WTC11 (cell line): ENCODE data around the gene ZCCHC24. TPM values are rescaled to one million over a fixed set of nuclear protein-coding genes. Genes with fewer than 3 reads are reported as not detected.

Experiments used
- ATAC-seq: fragments of 200-7000 bp; cut with Tn5 transposase; 2 replicates; pipeline ENCODE4 v1.10.0; 2021; ENCODE audit warnings: mild to moderate bottlenecking, moderate library complexity
- CTCF ChIA-PET: fragments of 300-600 bp; sonication (Branson Sonifier 250); formaldehyde crosslinking; loops from one replicate; lab custom pipeline; 2021; ENCODE audit warnings: antibody characterized with exemption; lab: Charles Lee
- POLR2A ChIA-PET: fragments of 350-600 bp; sonication (Branson Sonifier 250); formaldehyde crosslinking; loops from one replicate; lab custom pipeline; 2021; ENCODE audit warnings: antibody characterized with exemption; lab: Charles Lee
- DNase-seq: peaks from one replicate; pipeline ENCODE4 v3.0.0; 2021; ENCODE audit warnings: low spot score
- H3K27ac Mint-ChIP-seq: 2 replicates; pipeline ENCODE4 v1.8.0; 2021; ENCODE audit warnings: mixed read lengths
- H3K27me3 Mint-ChIP-seq: 2 replicates; pipeline ENCODE4 v1.8.0; 2021; ENCODE audit warnings: low read depth, mild to moderate bottlenecking, moderate library complexity, mixed read lengths
- H3K36me3 Mint-ChIP-seq: 2 replicates; pipeline ENCODE4 v1.8.0; 2021; ENCODE audit warnings: mixed read lengths
- H3K4me1 Mint-ChIP-seq: 2 replicates; pipeline ENCODE4 v1.8.0; 2022; ENCODE audit warnings: mixed read lengths
- H3K4me3 Mint-ChIP-seq: 2 replicates; pipeline ENCODE4 v1.8.0; 2021; ENCODE audit warnings: mild to moderate bottlenecking, moderate library complexity, mixed read lengths
- H3K9me3 Mint-ChIP-seq: 2 replicates; pipeline ENCODE4 v1.8.0; 2021; ENCODE audit warnings: mixed read lengths
- AR ChIP-seq: fragments of 250-450 bp; sonication (Bioruptor Pico); IDR thresholded peaks from 2 replicates; pipeline ENCODE4 v1.9.0; 2021; ENCODE audit warnings: mild to moderate bottlenecking
- CREB1 ChIP-seq: sonication (generic); formaldehyde crosslinking; IDR thresholded peaks from 2 replicates; pipeline ENCODE4 v1.8.0; 2023; ENCODE audit warnings: mild to moderate bottlenecking, missing genetic modification reagents
- CREM ChIP-seq: sonication (generic); formaldehyde crosslinking; IDR thresholded peaks from 2 replicates; pipeline ENCODE4 v1.8.1; 2022; ENCODE audit warnings: mild to moderate bottlenecking, missing genetic modification reagents, moderate library complexity
- CTCF ChIP-seq: fragments of 200-600 bp; IDR thresholded peaks from 2 replicates; pipeline ENCODE4 v1.8.0; 2022; ENCODE audit warnings: antibody characterized with exemption
- E2F1 ChIP-seq: sonication (generic); formaldehyde crosslinking; IDR thresholded peaks from 2 replicates; pipeline ENCODE4 v1.8.0; 2022; ENCODE audit warnings: mild to moderate bottlenecking, missing genetic modification reagents
- FOXK1 ChIP-seq: sonication (generic); formaldehyde crosslinking; IDR thresholded peaks from 2 replicates; pipeline ENCODE4 v1.8.0; 2022; ENCODE audit warnings: mild to moderate bottlenecking, moderate library complexity, missing genetic modification reagents
- NR1H2 ChIP-seq: sonication (generic); formaldehyde crosslinking; IDR thresholded peaks from 2 replicates; pipeline ENCODE4 v1.9.0; 2021; ENCODE audit warnings: mild to moderate bottlenecking, moderate library complexity, missing genetic modification reagents
- PRRX2 ChIP-seq: fragments of 250-450 bp; sonication (Bioruptor Pico); IDR thresholded peaks from 2 replicates; pipeline ENCODE4 v1.8.0; 2021; ENCODE audit warnings: mild to moderate bottlenecking
- STAT6 ChIP-seq: sonication (generic); formaldehyde crosslinking; conservative IDR thresholded peaks from 2 replicates; pipeline ENCODE4 v1.8.1; 2023; ENCODE audit warnings: mild to moderate bottlenecking, low read depth, missing genetic modification reagents, moderate library complexity
- TEAD1 ChIP-seq: sonication (generic); formaldehyde crosslinking; IDR thresholded peaks from 2 replicates; pipeline ENCODE4 v1.8.0; 2022; ENCODE audit warnings: mild to moderate bottlenecking, missing genetic modification reagents
- ZNF532 ChIP-seq: fragments of 250-450 bp; sonication (Bioruptor Pico); IDR thresholded peaks from 2 replicates; pipeline ENCODE4 v1.9.0; 2021; ENCODE audit warnings: mild to moderate bottlenecking, borderline replicate concordance
- total RNA-seq: library from RNA; stranded (reverse); gene quantifications from 3 replicates; pipeline ENCODE4 v1.2.3, GENCODE V29; 2021

Gene ZCCHC24
- total RNA-seq, 1 experiment from 2014 or later, result 7.7 TPM

- POLR2A ChIA-PET, result no interaction called here
- no peak overlapping the region for H3K4me3 Mint-ChIP-seq
- peaks cover 12% of the 10 kb centered on the region for H3K4me1 Mint-ChIP-seq
- CTCF ChIA-PET, result interaction anchor here (1.2 kb wide), 1 partner anchor 118 kb away, joined by 5 read pairs; no protein-coding TSS in a partner anchor
- no peak for TF ChIP-seq ZNF532 (CRISPR knock-in tag)
- no peak for TF ChIP-seq CREB1 (CRISPR knock-in tag)
- no peak for TF ChIP-seq CTCF
- no peak for TF ChIP-seq PRRX2 (CRISPR knock-in tag)
- TF ChIP-seq NR1H2 (CRISPR knock-in tag), result no peak
- TF ChIP-seq CREM (CRISPR knock-in tag), result no peak
- no peak for TF ChIP-seq E2F1
- TF ChIP-seq STAT6 (CRISPR knock-in tag), result no peak
- TF ChIP-seq TEAD1, result no peak
- no peak for TF ChIP-seq AR (CRISPR knock-in tag)
- no peak for TF ChIP-seq FOXK1 (CRISPR knock-in tag)
- TF ChIP-seq, all 79 proteins: peak for 0
- no peaks in the 10 kb centered on the region for H3K36me3 Mint-ChIP-seq
- ATAC-seq (no peak), DNase-seq (no peak)
- H3K27me3 Mint-ChIP-seq, result peaks cover 29% of the 10 kb centered on the region
- peaks cover 11% of the 10 kb centered on the region for H3K9me3 Mint-ChIP-seq
- H3K27ac Mint-ChIP-seq, result no peak overlapping the region
Observed at GRCh38 chr10:79492256-79492655, 46.8 kb upstream of the ZCCHC24 start.
